HG02571 (cell line): ENCODE measurements around the gene PTPRG.
"Not testable (repeated sequence)": the region's sequence is repeated elsewhere in the genome, so short reads cannot be mapped to it uniquely, and the experiment has no call there.

ENCODE experiments used
- ATAC-seq: cut with Tn5 transposase; IDR thresholded peaks from one replicate; pipeline ENCODE4 v1.9.1; 2021; ENCODE audit warnings: mild to moderate bottlenecking, moderate library complexity; ENCODE audit not compliant: unreplicated experiment

Gene PTPRG

DNA sequence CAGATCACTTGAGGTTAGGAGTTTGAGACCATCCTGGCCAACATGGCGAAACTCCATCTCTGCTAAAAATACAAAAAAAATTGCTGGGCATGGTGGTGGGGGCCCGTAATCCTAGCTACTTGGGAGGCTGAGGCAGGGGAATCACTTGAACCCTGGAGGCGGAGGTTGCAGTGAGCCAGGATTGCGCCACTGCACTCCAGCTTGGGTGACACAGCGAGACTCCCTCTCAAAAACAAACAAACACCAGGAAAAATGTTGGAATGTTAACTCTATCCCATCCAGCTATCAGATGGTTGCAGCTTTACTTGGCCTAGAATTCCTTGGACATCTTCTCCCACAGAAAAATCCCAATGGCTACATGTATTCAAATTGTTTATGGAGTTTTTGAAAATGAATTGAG, 254.9 kb downstream of the PTPRG start:
- not testable (repeated sequence) for ATAC-seq

DNA sequence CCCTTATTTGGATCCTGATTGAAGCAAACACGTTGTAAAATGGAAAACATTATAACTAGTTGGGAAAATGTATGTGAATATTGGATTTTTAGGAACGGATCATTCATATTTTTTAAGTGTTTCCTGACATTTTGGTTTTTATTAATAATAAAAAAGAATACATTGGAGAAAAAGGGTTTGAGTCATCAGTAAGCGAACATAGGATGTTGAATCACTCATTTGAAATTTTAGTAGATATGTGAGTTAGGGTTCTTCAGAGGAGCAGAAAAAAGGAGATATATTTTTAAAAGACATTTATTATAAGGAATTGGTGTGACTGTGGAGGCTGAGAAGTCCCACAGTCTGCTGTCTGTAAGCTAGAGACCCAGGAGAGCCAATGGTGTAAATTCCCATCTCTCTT, 258.5 kb downstream of the PTPRG start:
- ATAC-seq: no peak

DNA sequence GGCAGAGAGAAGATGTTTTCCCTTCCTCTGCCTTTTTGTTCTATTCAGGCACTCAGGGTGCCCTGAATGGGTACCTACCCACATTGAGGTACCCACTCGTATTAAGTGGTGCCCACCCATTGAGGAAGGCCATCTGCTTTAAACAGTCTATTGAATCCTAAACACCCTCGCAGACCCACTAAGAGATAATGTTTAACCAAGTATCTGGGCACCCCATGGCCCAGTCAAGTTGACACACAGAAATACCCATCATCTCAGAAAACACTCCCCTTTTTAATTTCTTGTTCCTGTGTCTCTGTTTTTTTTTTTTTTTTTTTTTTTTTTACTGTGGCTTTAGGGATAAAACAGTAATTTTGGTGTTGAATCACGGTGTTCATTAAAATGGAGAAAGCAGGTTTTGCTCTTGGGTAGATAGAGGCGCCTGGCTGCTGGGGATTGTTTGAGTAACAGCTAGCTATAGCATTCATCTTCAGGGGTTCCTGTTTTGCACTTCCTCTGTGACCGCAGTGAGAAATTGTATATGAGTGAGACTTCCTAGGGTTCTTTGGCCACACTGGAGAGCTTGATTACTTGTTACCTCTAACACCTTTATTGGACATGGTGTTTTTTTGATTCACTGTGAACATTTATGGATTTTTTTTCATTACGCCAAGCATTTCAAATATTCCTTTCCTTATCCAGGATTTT, 259.1 kb downstream of the PTPRG start:
- no peak for ATAC-seq

DNA sequence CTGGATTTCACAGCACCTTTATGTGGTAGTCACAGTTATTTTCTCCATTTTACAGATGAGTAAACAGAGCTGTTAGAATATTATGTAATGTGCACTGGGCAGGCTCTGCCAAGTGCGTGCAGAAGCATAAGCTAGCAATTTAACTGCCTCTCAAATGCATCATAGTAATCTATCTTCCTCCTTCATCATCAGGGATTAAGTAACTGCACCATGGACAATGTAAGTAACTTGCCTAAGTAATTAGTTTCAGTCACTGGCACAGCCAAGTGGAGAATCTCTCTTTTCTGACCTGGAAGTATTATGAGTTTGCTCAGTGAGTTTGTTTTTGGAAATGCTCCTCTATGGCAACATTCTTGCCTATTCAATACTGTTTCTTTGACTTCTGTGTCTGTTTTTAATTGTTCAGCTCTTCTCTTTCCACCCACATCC, 260.5 kb downstream of the PTPRG start:
- ATAC-seq: no peak

DNA sequence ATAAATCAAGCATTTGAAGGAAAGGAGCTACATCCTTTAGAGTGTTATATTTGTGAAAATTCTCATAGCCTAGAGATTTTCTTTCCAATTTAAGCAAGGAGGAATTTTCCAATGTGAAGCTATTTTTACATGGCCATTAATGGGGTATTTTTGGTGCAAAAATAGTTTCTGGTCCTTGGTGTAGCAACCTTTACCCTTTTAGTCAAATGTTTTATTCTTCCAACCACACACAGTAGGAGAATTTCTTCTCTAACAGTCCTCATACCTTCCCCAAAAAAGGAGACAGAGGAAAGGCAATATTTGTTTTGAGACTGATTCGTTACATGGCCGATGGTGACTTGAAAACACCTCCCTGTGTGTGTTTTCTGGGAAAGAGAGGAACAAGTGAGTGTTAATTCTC, 261.2 kb downstream of the PTPRG start:
- ATAC-seq: no peak

DNA sequence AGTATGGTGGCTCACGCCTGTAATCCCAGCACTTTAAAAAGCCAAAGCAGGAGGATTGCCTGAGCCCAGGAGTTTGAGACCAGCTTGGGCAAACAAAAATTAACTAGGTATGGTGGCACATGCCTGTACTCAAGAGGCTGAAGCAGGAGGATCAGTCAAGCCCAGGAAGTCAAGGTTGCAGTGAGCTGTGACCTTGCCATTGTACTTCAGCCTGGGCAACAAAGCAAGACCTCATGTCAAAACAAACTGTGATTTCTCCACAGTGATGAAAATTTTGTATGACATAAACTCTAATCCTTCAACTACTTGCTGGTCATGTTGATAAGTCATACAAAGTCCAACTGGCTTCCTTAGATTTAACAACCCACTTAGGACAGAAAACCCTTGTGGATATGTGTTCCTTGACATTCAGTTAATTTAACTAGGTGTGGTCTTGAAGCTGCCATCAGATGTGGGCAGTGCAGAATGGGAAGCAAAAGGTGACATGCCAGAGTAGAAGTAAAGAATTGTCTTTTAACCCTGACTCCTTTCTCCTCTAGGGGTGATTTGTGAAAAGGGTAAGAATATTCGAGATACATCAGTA, 263.3 kb downstream of the PTPRG start:
- no peak for ATAC-seq

DNA sequence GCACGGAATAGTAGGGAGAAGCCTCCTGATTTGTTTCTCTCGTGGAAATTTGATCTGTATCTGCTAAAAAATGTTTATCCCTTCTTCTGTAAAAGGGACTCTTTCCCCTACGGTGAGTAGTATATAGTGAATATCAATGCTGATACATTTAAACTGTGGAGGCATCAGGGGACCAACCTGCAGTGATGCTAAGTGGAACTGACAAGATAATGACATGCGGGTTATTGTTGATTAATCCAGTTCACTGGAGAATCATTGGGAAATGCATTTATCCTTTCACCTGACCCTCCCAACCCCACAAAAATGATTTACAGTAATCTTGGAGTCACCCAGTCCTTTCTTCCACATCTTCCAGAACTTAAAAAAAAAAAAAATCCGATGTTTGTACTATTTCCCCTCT, 264.8 kb downstream of the PTPRG start:
- ATAC-seq: no peak

DNA sequence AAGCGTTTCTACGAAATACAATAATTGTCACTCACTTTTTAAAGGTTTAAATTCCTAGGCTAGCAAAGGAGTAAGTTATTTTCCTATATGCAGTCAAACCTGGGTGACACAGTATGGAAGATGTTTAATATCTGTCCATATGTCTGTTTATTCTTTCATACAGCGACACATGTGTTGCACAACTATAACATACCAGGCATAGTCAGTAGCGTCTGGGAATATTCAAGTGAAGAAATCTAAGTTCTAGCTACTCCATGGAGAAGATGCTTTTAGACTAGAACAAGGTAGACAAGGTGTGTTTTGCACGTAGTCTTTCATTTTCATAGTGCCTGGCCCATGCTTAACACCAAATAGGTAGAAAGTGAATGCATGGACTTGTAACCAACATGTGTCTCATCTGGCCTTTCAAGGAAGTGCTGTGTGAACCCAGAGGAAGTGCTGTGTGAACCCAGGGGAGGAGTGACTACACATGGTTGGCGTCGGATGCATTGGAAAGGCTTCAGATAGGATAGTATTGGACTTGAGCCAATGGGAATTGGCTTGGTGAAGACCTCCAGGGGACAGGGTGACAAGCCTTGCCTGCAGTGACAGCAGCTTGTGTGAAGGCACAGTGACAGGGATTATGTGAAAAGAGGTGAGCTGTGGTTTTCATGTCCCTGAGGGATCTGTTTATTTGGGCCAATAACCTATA, 267.0 kb downstream of the PTPRG start:
- ATAC-seq: no peak

DNA sequence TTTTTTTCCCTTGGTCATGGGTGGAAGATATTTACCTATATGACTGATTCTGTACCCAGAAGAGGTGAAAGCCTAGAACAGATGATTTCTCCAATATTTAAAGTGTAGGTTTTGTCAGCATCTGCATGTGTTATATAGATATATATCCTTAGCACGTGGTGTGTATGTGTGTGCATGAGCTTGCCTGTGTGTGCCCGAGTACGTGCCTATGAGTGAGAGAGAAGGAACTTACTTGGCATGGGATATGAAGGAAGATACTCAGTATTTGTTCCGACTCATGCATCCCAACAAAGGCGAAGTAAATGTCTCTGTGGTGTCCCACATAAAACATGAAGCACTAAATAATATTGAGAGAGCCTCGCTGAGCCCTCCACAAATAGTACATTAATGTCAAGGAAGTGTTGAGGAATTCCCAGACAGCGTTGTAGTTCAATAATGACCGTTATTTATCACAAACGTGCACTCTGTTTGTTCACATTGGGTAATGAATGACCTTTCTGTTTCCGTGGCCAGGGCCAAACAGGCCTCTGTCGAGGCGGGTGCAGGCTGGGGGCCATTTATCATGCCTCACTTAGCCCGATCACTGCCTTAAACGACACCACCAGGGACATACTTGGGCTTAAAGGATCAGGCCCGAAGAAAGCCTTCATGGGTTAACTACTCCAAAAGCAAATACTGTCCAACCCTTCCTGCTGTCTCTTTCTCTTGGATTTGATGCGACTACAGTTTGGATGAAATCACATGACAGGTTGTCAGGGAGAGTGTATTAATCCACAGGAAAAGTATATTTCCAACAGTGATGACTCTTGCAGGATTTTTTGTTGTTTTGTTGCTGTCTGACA, 267.7 kb downstream of the PTPRG start:
- ATAC-seq: no peak

DNA sequence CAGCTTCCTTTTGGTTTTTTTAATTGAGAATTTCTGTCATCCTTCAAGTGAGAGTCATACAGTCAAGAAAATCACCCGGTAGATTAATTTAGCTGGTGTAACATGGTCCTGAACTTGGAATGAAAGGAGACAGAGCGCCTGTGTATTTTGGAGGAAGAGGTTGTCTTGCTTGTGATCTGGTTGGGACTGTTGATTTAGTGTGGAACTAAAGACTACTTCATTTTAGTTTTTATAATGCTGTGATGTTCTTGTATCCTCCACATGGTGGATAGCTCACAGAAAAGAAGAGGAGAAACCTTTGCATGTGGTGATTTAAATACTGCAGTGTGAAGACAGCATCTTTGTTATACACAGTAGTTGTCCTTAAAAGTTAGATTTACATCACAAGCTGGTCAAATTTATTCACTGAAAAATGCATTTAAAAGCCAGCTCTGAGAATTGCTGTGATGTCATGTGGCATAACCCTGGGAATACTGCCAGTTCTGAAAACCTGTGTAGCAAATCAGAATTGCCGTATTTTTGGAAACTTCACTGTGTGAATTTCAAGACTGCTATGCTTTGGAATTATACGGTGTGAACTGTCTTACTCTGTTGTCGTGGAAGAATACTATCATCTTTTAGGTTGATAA, 268.5 kb downstream of the PTPRG start:
- no peak for ATAC-seq

DNA sequence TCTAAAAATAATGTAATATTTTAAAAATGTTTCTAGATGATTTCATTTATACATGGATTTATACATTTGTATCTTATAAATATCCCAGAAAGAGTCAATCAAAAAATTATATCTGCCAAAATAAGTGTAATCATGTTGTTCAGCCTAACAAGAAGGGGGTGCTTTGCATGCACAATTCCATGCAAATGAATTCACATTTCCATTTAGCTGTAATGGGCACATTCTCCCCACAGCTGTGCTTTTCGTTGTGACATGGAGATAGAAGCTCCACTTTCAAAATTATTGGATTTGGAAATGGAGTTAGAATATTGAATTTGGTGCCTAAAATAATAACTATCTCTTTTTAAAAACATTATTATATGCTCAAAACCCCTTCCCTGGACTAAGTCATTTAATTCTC, 270.6 kb downstream of the PTPRG start:
- ATAC-seq: no peak

DNA sequence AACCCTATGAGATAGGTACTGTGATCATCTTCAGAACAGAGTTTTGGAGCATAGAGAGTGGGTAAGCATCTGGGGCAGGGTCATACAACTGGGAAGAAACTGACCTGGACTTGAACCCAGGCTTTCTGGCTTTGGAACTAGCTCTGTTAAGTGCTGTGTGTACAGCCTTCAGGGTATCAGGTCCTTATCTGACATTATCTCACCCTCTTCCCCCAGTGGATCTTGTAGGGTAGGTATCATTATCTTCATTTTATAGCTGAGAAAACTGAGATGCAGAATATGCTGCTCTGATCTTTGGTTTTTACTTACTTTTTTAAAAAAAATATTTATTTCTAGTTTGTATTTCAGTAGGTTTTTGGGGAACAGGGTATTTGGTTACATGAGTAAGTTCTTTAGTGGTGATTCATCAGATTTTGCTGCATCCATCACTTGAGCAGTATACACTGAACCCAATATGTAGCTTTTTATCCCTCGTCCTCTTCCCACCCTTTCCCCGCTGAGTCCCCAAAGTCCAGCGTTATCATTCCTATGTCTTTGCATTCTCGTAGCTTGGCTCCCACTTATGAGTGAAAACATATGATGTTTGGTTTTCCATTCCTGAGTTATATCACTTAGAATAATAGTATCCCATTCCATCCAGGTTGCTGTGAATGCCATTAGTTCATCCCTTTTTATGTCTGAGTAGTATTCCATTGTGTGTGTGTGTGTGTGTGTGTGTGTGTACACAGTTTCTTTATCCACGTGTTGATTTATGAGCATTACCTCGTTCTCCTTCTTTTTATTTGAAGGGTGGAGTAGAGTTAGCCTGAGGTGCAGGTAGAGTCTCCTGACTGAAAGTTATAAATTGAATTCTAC, 271.2 kb downstream of the PTPRG start:
- no peak for ATAC-seq

DNA sequence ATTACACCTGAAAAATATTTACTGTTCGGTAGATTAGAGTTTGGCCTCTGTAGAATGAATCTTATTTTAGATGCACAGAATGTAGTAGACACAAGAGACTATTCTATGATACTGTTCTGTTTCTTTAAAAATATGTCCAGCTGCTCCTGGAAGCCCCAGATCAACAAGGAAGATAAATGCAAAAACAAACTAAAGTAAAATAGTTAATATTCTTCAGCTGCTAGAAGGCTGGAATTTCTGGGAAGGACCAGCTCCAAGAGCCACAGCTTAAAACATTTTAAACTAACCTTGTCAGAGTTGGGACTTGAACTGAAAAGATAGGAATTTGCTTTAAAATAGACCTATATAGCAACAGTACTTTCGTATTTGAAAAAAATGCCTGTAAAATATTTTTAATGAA, 277.9 kb downstream of the PTPRG start:
- ATAC-seq: no peak

DNA sequence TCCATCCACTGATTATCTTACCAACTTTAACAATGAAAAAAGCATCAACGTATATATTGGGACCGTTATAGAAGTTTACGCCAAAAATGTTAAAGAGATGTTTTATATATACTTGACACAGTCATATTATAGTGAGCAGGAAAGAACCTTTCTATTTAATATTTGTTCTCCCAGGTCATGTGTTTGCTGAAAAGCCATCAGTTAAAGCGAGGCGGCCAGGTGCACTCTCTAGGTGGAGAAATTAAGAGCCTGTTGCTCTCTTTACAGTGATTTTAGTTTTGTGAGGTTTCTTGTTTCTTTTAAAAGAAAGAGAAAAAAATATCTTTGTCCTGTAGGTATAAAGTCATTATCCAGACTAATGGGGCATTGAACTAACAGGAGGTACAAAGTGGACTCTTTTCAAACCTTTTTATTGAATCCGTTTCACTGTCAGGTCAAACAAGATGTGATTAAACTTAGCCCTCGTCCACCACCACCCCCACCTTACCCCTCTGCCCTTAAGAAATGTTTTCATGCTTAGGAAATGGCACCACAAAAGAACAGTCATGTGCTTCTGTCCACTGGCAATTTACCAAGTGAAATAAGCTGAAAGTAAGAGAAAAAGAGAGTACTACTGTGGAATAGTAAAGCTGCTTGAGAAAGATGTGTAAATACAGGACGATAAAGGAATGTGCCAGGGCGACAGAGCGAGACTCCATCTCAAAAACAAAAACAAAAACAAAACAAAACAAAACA, 279.9 kb downstream of the PTPRG start:
- no peak for ATAC-seq

DNA sequence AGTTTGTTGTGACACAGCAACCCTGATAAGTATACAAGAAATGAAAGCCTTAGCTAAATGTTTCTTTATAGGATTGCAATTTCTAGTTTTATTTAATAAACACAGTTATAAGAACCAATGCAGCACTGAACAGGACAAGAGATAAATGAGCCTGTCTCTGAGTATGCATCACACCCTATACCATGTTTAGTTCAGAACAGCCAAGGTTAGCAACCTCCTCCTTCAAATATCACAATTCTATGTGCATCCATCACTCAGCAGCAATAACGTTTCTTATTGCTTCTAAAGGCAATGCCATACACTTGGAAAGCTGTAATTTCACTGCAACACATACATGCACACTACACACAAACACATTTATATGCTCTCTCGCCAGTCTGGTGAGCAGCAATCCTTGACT, 280.6 kb downstream of the PTPRG start:
- no peak for ATAC-seq

DNA sequence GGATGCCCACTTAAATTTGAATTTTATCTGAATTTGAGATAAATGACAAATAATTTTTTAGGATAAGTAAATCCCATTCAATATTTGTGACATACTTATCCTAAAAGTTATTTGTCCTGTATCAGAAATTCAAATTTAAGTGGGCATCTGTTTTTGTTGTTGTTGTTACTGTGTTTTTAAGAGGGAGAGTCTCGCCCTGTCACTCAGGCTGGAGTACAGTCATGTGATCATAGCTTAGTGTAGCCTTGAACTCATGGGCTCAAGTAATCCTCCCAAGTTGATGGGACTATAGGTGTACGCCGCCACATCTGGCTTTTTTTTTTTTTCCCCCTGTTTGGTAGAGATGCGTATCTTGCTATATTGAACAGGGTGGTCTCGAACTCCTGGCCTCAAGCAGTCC, 283.0 kb downstream of the PTPRG start:
- no peak for ATAC-seq

DNA sequence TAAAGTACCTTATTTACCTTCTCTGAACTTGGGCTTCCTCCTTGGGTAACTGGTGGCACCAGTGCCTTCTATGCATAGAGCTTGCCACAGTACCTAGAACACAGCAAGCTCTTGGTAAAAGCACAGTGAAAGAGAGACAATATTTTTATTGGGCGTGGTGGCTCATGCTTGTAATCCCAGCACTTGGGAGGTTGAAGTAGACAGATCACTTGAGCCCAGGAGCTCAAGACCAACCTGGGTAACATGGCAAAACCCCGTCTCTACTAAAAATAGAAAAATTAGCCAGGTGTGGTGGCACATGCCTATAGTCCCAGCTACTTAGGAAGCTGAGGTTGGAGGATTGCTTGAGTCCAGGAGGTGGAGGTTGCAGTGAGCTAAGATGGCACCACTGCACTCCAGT, 285.1 kb downstream of the PTPRG start:
- no peak for ATAC-seq

DNA sequence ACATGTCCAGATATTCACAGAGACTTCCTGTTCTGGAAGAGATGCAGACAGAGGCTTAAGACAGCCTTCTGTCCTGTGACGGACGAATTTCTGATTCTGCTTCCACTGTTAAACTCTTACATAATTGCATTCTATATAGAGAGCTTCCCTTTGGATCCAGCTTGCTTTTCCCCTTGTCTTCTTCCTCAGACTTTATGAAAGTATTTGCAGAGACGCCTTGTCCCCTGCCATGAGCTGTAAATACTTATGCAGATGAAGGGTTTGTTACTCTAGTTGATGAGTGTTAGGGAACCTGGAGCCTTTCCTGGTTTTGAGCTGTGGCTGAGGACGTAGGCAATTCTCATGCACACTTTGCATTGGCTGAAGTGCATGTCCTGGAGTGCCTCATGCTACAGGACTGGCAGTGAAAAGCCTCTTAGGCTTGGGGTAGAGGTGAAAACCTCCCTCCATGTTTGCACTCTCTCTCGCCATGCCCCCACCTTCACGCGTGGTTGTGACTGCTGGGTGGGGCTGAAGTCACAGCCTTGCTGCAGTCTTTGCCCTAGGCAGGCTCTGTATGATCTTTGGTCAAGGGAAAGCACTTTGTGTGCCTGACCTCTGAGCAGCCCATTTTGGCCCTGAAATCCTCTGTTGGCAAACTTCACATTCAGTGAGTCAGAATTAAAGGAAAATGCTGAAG, 286.6 kb downstream of the PTPRG start:
- ATAC-seq: no peak

DNA sequence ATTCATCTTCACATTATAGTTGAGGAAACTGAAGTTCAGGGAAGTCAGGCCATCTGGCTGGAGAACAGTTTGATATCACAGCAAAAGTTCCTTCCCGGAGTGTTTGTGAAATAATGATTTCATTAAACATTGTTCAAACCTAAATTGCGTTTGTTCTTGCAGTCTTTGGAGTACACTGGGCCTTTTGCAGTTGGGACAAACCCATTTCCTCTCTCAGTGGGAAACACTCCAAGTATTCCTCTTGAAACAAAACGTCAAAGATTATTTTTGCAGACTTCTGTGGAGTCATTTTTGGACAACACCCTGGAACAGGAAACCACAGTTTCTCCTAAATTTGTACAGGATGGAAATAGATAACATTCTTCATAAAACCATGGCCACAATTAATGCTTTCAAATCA, 287.5 kb downstream of the PTPRG start:
- no peak for ATAC-seq
